Immature natural killer cell (primary cell): ENCODE results near the gene CLN3. TPM values are rescaled to one million over a fixed set of nuclear protein-coding genes. Genes with fewer than 3 reads are reported as not detected.
A peak's percentile ranks its signal among the peaks of the same experiment; 100 is the strongest.

Source experiments
- DNase-seq, 3 donors: peaks; one replicate each; pipeline ENCODE4 v3.0.0; 2022; ENCODE audit warnings: mixed read lengths in 1 of 3
- H3K27ac Mint-ChIP-seq, 6 donors: one replicate each; pipeline ENCODE4 v1.8.0; 2020; ENCODE audit warnings: mixed read lengths in 6 of 6, mild to moderate bottlenecking in 5 of 6, inconsistent platforms in 4 of 6, moderate library complexity in 3 of 6
- H3K27me3 Mint-ChIP-seq, 3 donors: one replicate each; pipeline ENCODE4 v1.8.0; 2020 to 2021; ENCODE audit warnings: low read depth in 3 of 3, mild to moderate bottlenecking in 3 of 3, mixed read lengths in 3 of 3, moderate library complexity in 3 of 3, inconsistent platforms in 1 of 3
- H3K36me3 Mint-ChIP-seq, 3 donors: one replicate each; pipeline ENCODE4 v1.8.0; 2020; ENCODE audit warnings: mixed read lengths in 3 of 3, inconsistent platforms in 2 of 3, mild to moderate bottlenecking in 2 of 3
- H3K4me1 Mint-ChIP-seq, 2 donors: one replicate each; pipeline ENCODE4 v1.8.0; 2020; ENCODE audit warnings: inconsistent platforms in 2 of 2, mild to moderate bottlenecking in 2 of 2, mixed read lengths in 2 of 2, moderate library complexity in 1 of 2
- H3K4me3 Mint-ChIP-seq, 5 donors: one replicate each; pipeline ENCODE4 v1.8.0; 2020; ENCODE audit warnings: mild to moderate bottlenecking in 5 of 5, mixed read lengths in 5 of 5, inconsistent platforms in 3 of 5, moderate library complexity in 3 of 5
- H3K9me3 Mint-ChIP-seq, 6 donors: one replicate each; pipeline ENCODE4 v1.8.0; 2020; ENCODE audit warnings: mild to moderate bottlenecking in 6 of 6, mixed read lengths in 6 of 6, inconsistent platforms in 4 of 6, moderate library complexity in 3 of 6
- polyA plus RNA-seq, 3 donors: library from polyadenylated mRNA; unstranded; fragments of 300-500 nt; fragmentation: Illumina TruSeq; gene quantifications; one replicate each; pipeline ENCODE4 v1.2.3, GENCODE V29; 2021

CLN3 gene
- polyA plus RNA-seq, result 10 to 100 TPM; 18.8 to 52.2 (median 32.2) TPM

GRCh38 chr16:28491970-28492474 lies at the start of gene CLN3:
Gene CLN3, minus strand, starts transcription at chr16:28492074. Its CDS starts 315 bp downstream, at chr16:28491759.
- Mint-ChIP-seq H3K9me3 (no peaks in the 10 kb centered on the region), H3K4me3 (peak within 1 kb of the TSS; percentile 98 to 99 (median 98)), H3K27me3 (peaks cover 8 to 25% (median 21%) of the 10 kb centered on the region in 3 donors), H3K36me3 (peaks cover 7 to 23% (median 17%) of the 10 kb centered on the region in 3 donors), H3K27ac (peak within 1 kb of the TSS; percentile 98 to 100 (median 100)), H3K4me1 (peaks cover 77 to 79% of the 10 kb centered on the region in 2 donors)
- peak; percentile 92 to 93 (median 93) for DNase-seq

- Mint-ChIP-seq H3K4me1 (peaks cover 4 to 5% of the 10 kb centered on the region in 2 donors), H3K9me3 (no peaks in the 10 kb centered on the region), H3K27ac (no peak overlapping the region), H3K4me3 (no peak overlapping the region), H3K27me3 (peaks cover 0 to 2% (median 2%) of the 10 kb centered on the region in 3 donors), H3K36me3 (no peaks in the 10 kb centered on the region)
- DNase-seq, result no peak
Measured at GRCh38 chr16:28540346-28540745, 48.5 kb upstream of the CLN3 start.

GRCh38 chr16:28538733-28539596 lies 47.1 kb upstream of the CLN3 start, which contains the start of gene NUPR1:
Gene NUPR1, minus strand, starts transcription at chr16:28538974. Its CDS starts 67 bp downstream, at chr16:28538907.
- peaks cover 0 to 4% (median 2%) of the 10 kb centered on the region in 3 donors for H3K27me3 Mint-ChIP-seq
- H3K36me3 Mint-ChIP-seq, result peaks cover 0 to 7% (median 0%) of the 10 kb centered on the region in 3 donors
- peak within 1 kb of the TSS in 2 of 6 donors; percentile 13 to 72 for H3K27ac Mint-ChIP-seq
- no peak for DNase-seq
- H3K4me3 Mint-ChIP-seq, result no peak within 1 kb of the TSS
- H3K9me3 Mint-ChIP-seq, result no peaks in the 10 kb centered on the region
- H3K4me1 Mint-ChIP-seq, result peaks cover 18 to 19% of the 10 kb centered on the region in 2 donors

GRCh38 chr16:28537964-28538732 lies 46.3 kb upstream of the CLN3 start:
- DNase-seq, result no peak

GRCh38 chr16:28537076-28537475 lies 45.2 kb upstream of the CLN3 start:
- Mint-ChIP-seq H3K36me3 (peaks cover 0 to 7% (median 0%) of the 10 kb centered on the region in 3 donors), H3K4me3 (no peak overlapping the region), H3K27ac (peak overlapping the region in 1 of 6 donors; percentile 46), H3K27me3 (peaks cover 0 to 4% (median 2%) of the 10 kb centered on the region in 3 donors), H3K9me3 (no peaks in the 10 kb centered on the region), H3K4me1 (peaks cover 19 to 23% of the 10 kb centered on the region in 2 donors)
- DNase-seq, result no peak

More at GRCh38 chr16:28537964-28538732, 46.3 kb upstream of the CLN3 start:
- Mint-ChIP-seq H3K4me1 (peaks cover 19 to 21% of the 10 kb centered on the region in 2 donors), H3K27ac (peak overlapping the region in 2 of 6 donors; percentile 13 to 72), H3K36me3 (peaks cover 0 to 7% (median 0%) of the 10 kb centered on the region in 3 donors), H3K27me3 (peaks cover 0 to 4% (median 2%) of the 10 kb centered on the region in 3 donors), H3K4me3 (no peak overlapping the region), H3K9me3 (no peaks in the 10 kb centered on the region)

- peak in 2 of 3 donors; percentile 20 for DNase-seq
- H3K4me3 Mint-ChIP-seq, result peak overlapping the region; percentile 9 to 67 (median 58)
- H3K27ac Mint-ChIP-seq, result peak overlapping the region; percentile 19 to 74 (median 48)
- peaks cover 19 to 24% of the 10 kb centered on the region in 2 donors for H3K4me1 Mint-ChIP-seq
- peaks cover 0 to 7% (median 0%) of the 10 kb centered on the region in 3 donors for H3K36me3 Mint-ChIP-seq
- H3K27me3 Mint-ChIP-seq, result peaks cover 0 to 4% (median 2%) of the 10 kb centered on the region in 3 donors
- H3K9me3 Mint-ChIP-seq, result no peaks in the 10 kb centered on the region
Measured at GRCh38 chr16:28534542-28535373, 42.9 kb upstream of the CLN3 start.

GRCh38 chr16:28532940-28533647 lies 41.2 kb upstream of the CLN3 start:
- DNase-seq, result no peak
- Mint-ChIP-seq H3K27ac (peak overlapping the region in 1 of 6 donors; percentile 75), H3K27me3 (peaks cover 0 to 4% (median 2%) of the 10 kb centered on the region in 3 donors), H3K9me3 (no peaks in the 10 kb centered on the region), H3K4me3 (no peak overlapping the region), H3K36me3 (peaks cover 0 to 7% (median 0%) of the 10 kb centered on the region in 3 donors), H3K4me1 (peaks cover 19 to 24% of the 10 kb centered on the region in 2 donors)

- no peaks in the 10 kb centered on the region for H3K9me3 Mint-ChIP-seq
- H3K27ac Mint-ChIP-seq, result peak overlapping the region in 2 of 6 donors; percentile 1 to 64
- peaks cover 0 to 7% (median 0%) of the 10 kb centered on the region in 3 donors for H3K36me3 Mint-ChIP-seq
- peaks cover 0 to 1% (median 0%) of the 10 kb centered on the region in 3 donors for H3K27me3 Mint-ChIP-seq
- DNase-seq, result no peak
- no peak overlapping the region for H3K4me3 Mint-ChIP-seq
- H3K4me1 Mint-ChIP-seq, result peaks cover 19 to 24% of the 10 kb centered on the region in 2 donors
Measured at GRCh38 chr16:28531777-28532744, 40.2 kb upstream of the CLN3 start.

GRCh38 chr16:28529124-28529523 lies 37.2 kb upstream of the CLN3 start:
- DNase-seq, result no peak
- Mint-ChIP-seq H3K4me1 (peaks cover 2 to 8% of the 10 kb centered on the region in 2 donors), H3K27me3 (peaks cover 0 to 5% (median 4%) of the 10 kb centered on the region in 3 donors), H3K4me3 (no peak overlapping the region), H3K36me3 (peaks cover 0 to under 1% (median 0%) of the 10 kb centered on the region in 3 donors), H3K27ac (no peak overlapping the region), H3K9me3 (no peaks in the 10 kb centered on the region)

- DNase-seq, result no peak
- H3K27me3 Mint-ChIP-seq, result peaks cover 0 to 5% (median 4%) of the 10 kb centered on the region in 3 donors
- H3K4me1 Mint-ChIP-seq, result peaks cover 0 to 5% of the 10 kb centered on the region in 2 donors
- no peak overlapping the region for H3K27ac Mint-ChIP-seq
- H3K36me3 Mint-ChIP-seq, result no peaks in the 10 kb centered on the region
- no peaks in the 10 kb centered on the region for H3K9me3 Mint-ChIP-seq
- no peak overlapping the region for H3K4me3 Mint-ChIP-seq
Measured at GRCh38 chr16:28528463-28528867, 36.6 kb upstream of the CLN3 start.

GRCh38 chr16:28527985-28528384 lies 36.1 kb upstream of the CLN3 start:
- no peak overlapping the region for H3K27ac Mint-ChIP-seq
- no peak for DNase-seq
- H3K4me1 Mint-ChIP-seq, result peaks cover 0 to 2% of the 10 kb centered on the region in 2 donors
- H3K4me3 Mint-ChIP-seq, result no peak overlapping the region
- H3K9me3 Mint-ChIP-seq, result no peaks in the 10 kb centered on the region
- H3K36me3 Mint-ChIP-seq, result no peaks in the 10 kb centered on the region
- H3K27me3 Mint-ChIP-seq, result peaks cover 0 to 7% (median 4%) of the 10 kb centered on the region in 3 donors
